HepG2 (cell line): ENCODE measurements around the gene CENPK.

ENCODE experiments used
- BCLAF1 ChIP-seq: fragments of 450-650 bp; IDR thresholded peaks from 2 replicates; pipeline ENCODE4 v1.6.1; 2017; ENCODE audit warnings: mild to moderate bottlenecking
- CTCF ChIP-seq: sonication (generic); formaldehyde crosslinking; IDR thresholded peaks from 2 replicates; pipeline ENCODE4 v1.5.0; 2020; ENCODE audit warnings: mild to moderate bottlenecking, missing genetic modification reagents, moderate library complexity
- ZBTB34 ChIP-seq: sonication (generic); formaldehyde crosslinking; IDR thresholded peaks from 2 replicates; pipeline ENCODE4 v1.8.0; 2022; ENCODE audit warnings: mild to moderate bottlenecking, missing genetic modification reagents

- TF ChIP-seq CTCF (CRISPR knock-in tag): no peak
- TF ChIP-seq BCLAF1: no peak
- no peak for TF ChIP-seq ZBTB34
Observed at GRCh38 chr5:65506961-65507360, 56.0 kb downstream of the CENPK start.
